ENCODE measurements around the gene NSUN4.
"Not testable (repeated sequence)": the region's sequence is repeated elsewhere in the genome, so short reads cannot be mapped to it uniquely, and the experiment has no call there.

The NSUN4 gene

GRCh38 chr1:46342677-46343350, 2.2 kb downstream of the NSUN4 start:
- no peak overlapping the region for H3K4me3 ChIP-seq (ENCODE audit: control insufficient read depth, low read depth, low read length)
- DNase-seq (ENCODE audit: low read depth), result no peak
- TF ChIP-seq, protein P1, sequence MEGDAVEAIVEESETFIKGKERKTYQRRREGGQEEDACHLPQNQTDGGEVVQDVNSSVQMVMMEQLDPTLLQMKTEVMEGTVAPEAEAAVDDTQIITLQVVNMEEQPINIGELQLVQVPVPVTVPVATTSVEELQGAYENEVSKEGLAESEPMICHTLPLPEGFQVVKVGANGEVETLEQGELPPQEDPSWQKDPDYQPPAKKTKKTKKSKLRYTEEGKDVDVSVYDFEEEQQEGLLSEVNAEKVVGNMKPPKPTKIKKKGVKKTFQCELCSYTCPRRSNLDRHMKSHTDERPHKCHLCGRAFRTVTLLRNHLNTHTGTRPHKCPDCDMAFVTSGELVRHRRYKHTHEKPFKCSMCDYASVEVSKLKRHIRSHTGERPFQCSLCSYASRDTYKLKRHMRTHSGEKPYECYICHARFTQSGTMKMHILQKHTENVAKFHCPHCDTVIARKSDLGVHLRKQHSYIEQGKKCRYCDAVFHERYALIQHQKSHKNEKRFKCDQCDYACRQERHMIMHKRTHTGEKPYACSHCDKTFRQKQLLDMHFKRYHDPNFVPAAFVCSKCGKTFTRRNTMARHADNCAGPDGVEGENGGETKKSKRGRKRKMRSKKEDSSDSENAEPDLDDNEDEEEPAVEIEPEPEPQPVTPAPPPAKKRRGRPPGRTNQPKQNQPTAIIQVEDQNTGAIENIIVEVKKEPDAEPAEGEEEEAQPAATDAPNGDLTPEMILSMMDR (conservative IDR thresholded peaks at IDR 0.05; ENCODE audit: control insufficient read depth, insufficient read depth, low read depth, low read length), result no peak

DNA sequence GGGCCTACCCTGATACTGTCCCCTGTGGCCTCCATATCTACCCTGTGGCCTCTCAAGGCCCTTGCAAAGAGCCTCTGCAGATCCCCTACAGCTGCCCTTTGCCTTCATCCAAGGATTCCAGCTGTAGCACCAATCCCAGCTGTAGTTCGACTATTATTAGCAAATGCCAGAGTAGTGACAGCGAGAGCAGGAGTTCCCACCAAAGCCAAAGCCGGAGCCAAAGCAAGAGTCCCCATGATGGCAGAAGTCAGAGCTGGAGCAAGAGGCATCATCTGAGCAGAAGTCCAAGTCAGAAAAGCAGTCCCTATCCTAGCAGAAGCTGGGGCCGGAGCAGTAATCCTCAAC, 2.7 kb downstream of the NSUN4 start:
- no peak overlapping the region for H3K4me3 ChIP-seq (ENCODE audit: control insufficient read depth, low read depth, low read length)
- DNase-seq (ENCODE audit: low read depth), result no peak
- TF ChIP-seq, protein P1 (conservative IDR thresholded peaks at IDR 0.05; ENCODE audit: control insufficient read depth, insufficient read depth, low read depth, low read length), result no peak

DNA sequence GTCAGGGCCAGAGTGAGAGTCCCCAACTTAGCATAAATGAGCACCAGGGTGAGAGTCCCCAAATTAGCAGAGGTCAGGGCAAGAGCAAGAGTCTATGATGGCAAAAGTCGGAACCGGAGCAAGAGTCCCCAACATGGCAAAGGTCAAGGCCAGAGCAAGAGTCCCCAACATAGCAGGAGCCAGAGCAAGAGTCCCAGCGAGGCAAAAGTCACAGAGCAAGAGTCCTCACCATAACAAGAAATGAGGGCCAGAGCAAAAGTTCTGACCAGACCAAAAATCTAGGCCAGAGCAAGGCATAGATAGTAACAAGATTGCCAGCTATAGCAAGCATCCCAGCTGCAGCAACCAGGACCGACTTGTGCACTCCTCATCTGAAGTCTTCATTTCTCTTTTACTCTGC, 3.1 kb downstream of the NSUN4 start:
- TF ChIP-seq, protein P1 (conservative IDR thresholded peaks at IDR 0.05; ENCODE audit: control insufficient read depth, insufficient read depth, low read depth, low read length), result no peak

DNA sequence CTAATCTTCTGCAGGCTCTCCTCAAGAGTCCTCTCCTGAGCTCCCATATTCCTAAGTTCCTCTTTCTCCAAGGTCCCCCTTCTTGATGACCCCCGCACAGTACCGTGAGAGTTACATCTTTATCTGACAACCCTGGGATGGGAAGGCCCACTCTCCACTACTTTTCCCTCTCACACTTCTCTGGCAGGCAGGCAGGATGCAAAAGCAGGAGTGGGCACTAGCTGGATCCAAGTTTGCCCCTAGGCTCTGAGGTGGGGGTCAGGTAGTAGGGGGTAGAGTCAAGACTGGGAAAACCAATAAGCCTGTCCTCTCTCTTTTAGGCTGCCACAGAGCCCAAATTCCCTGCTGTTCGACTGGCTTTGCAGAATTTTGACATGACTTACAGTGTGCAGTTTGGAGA, 3.9 kb downstream of the NSUN4 start:
- TF ChIP-seq, protein P1 (conservative IDR thresholded peaks at IDR 0.05; ENCODE audit: control insufficient read depth, insufficient read depth, low read depth, low read length), result no peak
- DNase-seq (ENCODE audit: low read depth), result no peak
- no peak overlapping the region for H3K4me3 ChIP-seq (ENCODE audit: control insufficient read depth, low read depth, low read length)

More for the DNA sequence above, 3.1 kb downstream of the NSUN4 start:
- H3K4me3 ChIP-seq (ENCODE audit: control insufficient read depth, low read depth, low read length), result no peak overlapping the region
- no peak for DNase-seq (ENCODE audit: low read depth)

DNA sequence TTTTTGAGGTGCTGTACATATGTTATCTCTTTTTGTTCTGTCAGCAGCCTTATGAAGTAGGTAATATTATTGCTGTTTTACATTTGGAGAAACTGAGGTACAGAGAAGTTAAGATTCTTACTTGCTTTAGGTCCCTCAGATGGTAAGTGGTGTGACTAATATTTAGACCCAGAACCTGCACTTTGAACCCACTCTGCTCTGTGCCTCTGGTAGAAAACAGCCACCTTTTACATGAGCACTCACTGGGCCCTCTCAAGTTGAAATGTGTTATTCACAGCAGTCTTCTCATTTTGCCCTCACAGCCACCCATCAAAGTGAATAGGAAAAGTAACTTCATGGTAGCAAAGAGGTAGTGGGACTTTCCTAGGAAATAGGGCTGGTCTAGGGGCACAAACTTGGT, 4.7 kb downstream of the NSUN4 start:
- DNase-seq (ENCODE audit: low read depth), result no peak
- TF ChIP-seq, protein P1 (conservative IDR thresholded peaks at IDR 0.05; ENCODE audit: control insufficient read depth, insufficient read depth, low read depth, low read length), result no peak
- H3K4me3 ChIP-seq (ENCODE audit: control insufficient read depth, low read depth, low read length), result no peak overlapping the region

DNA sequence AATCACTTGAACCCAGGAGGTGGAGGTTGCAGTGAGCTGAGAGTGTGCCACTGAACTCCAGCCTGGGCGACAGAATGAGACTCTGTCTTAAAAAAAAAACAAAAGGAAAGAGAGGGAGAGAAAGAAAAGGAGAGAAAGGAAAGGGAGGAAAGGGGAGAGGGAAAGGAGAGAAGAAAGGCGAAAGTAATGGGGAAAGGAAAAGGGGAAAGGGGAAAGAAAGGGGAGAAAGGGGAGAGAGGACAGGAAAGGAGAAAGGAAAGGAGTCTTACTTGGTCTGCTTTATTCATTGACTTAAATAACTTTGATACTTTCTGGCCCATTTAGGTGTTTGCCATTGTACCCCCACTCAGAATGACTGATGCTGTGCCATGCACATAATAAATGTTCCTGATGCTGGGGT, 11.8 kb downstream of the NSUN4 start:
- DNase-seq (ENCODE audit: low read depth), result no peak
- TF ChIP-seq, protein P1 (conservative IDR thresholded peaks at IDR 0.05; ENCODE audit: control insufficient read depth, insufficient read depth, low read depth, low read length), result no peak
- no peak overlapping the region for H3K4me3 ChIP-seq (ENCODE audit: control insufficient read depth, low read depth, low read length)

GRCh38 chr1:46355920-46356319, 15.3 kb downstream of the NSUN4 start:
- not testable (repeated sequence) for H3K4me3 ChIP-seq (ENCODE audit: control insufficient read depth, low read depth, low read length); DNase-seq (ENCODE audit: low read depth)

Measured in fibroblast of mammary gland (primary cell).